HEK293 (cell line): ENCODE results near the gene PLS3.

Source experiments
- CTCF ChIA-PET: fragments of 350-600 bp; formaldehyde crosslinking; extraction: SDS; loops from one replicate; lab custom pipeline; 2021; ENCODE audit warnings: antibody characterized with exemption; lab: Yijun Ruan, JAX
- POLR2A ChIA-PET: fragments of 300-600 bp; formaldehyde crosslinking; extraction: SDS; loops from one replicate; lab custom pipeline; 2020; ENCODE audit warnings: antibody characterized with exemption, inconsistent platforms; lab: Yijun Ruan, JAX
- H3K27ac ChIP-seq: fragments of 200-500 bp; sonication (Bioruptor generic); 2 replicates; pipeline ENCODE4 v1.5.1; 2014; ENCODE audit warnings: low read depth, low read length, control low read depth, inconsistent platforms; ENCODE audit errors: extremely low read depth
- H3K36me3 ChIP-seq, 2 experiments: fragments of 200-500 bp in 1 of 2; sonication (Bioruptor generic) in 1 of 2; 1 replicate in 1 of 2; 2 replicates in 1 of 2; pipeline ENCODE4 v1.5.1; 2014 to 2017; ENCODE audit warnings: inconsistent platforms in 2 of 2, low read length in 2 of 2; ENCODE audit not compliant: control insufficient read depth in 2 of 2, insufficient read depth in 1 of 2
- H3K4me1 ChIP-seq: fragments of 200-500 bp; sonication (Bioruptor generic); 2 replicates; pipeline ENCODE4 v1.5.1; 2014; ENCODE audit warnings: mild to moderate bottlenecking, low read length, inconsistent platforms; ENCODE audit not compliant: control insufficient read depth, insufficient read depth
- H3K4me3 ChIP-seq: 2 replicates; pipeline ENCODE4 v1.5.1; 2011; ENCODE audit warnings: low read depth, mild to moderate bottlenecking, control low read depth, low read length, moderate library complexity
- H3K9me3 ChIP-seq: fragments of 200-500 bp; sonication (Bioruptor generic); 2 replicates; pipeline ENCODE4 v1.5.1; 2014; ENCODE audit warnings: low read depth, low read length, inconsistent platforms; ENCODE audit not compliant: control insufficient read depth, insufficient read depth
- ATF2 ChIP-seq: fragments of 450-650 bp; formaldehyde crosslinking; IDR thresholded peaks from 2 replicates; pipeline ENCODE4 v1.5.1; 2016; ENCODE audit warnings: missing biosample characterization, missing genetic modification characterization, low read depth
- BCL11B ChIP-seq: fragments of 450-650 bp; formaldehyde crosslinking; IDR thresholded peaks from 2 replicates; pipeline ENCODE4 v1.5.1; 2016; ENCODE audit warnings: low read depth, missing biosample characterization, missing genetic modification characterization
- GFI1B ChIP-seq: fragments of 450-650 bp; formaldehyde crosslinking; IDR thresholded peaks from 2 replicates; pipeline ENCODE4 v1.5.1; 2016; ENCODE audit warnings: missing biosample characterization, missing genetic modification characterization
- HIC1 ChIP-seq: fragments of 450-650 bp; formaldehyde crosslinking; IDR thresholded peaks from 2 replicates; pipeline ENCODE4 v1.5.1; 2016; ENCODE audit warnings: missing biosample characterization, missing genetic modification characterization
- KLF7 ChIP-seq: fragments of 450-650 bp; formaldehyde crosslinking; IDR thresholded peaks from 2 replicates; pipeline ENCODE4 v1.5.1; 2016; ENCODE audit warnings: missing biosample characterization, missing genetic modification characterization, borderline replicate concordance
- OVOL3 ChIP-seq: fragments of 450-650 bp; formaldehyde crosslinking; IDR thresholded peaks from 2 replicates; pipeline ENCODE4 v1.5.1; 2016; ENCODE audit warnings: missing biosample characterization, missing genetic modification characterization
- SETDB1 ChIP-seq: IDR thresholded peaks from one replicate; pipeline ENCODE4 v1.6.1; 2017; ENCODE audit warnings: mild to moderate bottlenecking, low read length, moderate library complexity, mixed read lengths; ENCODE audit not compliant: insufficient read length
- TCF7L2 ChIP-seq: IDR thresholded peaks from 2 replicates; pipeline ENCODE4 v1.6.1; 2011; ENCODE audit warnings: low read depth, mild to moderate bottlenecking, inconsistent platforms, low read length, moderate library complexity, borderline replicate concordance
- WT1 ChIP-seq: fragments of 450-650 bp; formaldehyde crosslinking; IDR thresholded peaks from 2 replicates; pipeline ENCODE4 v1.5.1; 2016; ENCODE audit warnings: missing biosample characterization, missing genetic modification characterization
- ZBTB44 ChIP-seq: fragments of 450-650 bp; IDR thresholded peaks from 2 replicates; pipeline ENCODE4 v1.5.1; 2018; ENCODE audit warnings: missing biosample characterization, mild to moderate bottlenecking, missing genetic modification characterization
- ZBTB48 ChIP-seq: fragments of 450-650 bp; formaldehyde crosslinking; IDR thresholded peaks from 2 replicates; pipeline ENCODE4 v1.5.1; 2016; ENCODE audit warnings: missing biosample characterization, missing genetic modification characterization
- ZBTB49 ChIP-seq: fragments of 450-650 bp; formaldehyde crosslinking; IDR thresholded peaks from 2 replicates; pipeline ENCODE4 v1.5.1; 2016; ENCODE audit warnings: missing biosample characterization, missing genetic modification characterization, low read depth
- ZBTB6 ChIP-seq: fragments of 450-650 bp; formaldehyde crosslinking; IDR thresholded peaks from 2 replicates; pipeline ENCODE4 v1.5.1; 2017; ENCODE audit warnings: missing biosample characterization, missing genetic modification characterization
- ZNF175 ChIP-seq: fragments of 450-650 bp; formaldehyde crosslinking; IDR thresholded peaks from 2 replicates; pipeline ENCODE4 v1.5.1; 2016; ENCODE audit warnings: missing biosample characterization, missing genetic modification characterization
- ZNF274 ChIP-seq, 2 experiments: fragments of 200-500 bp in 1 of 2; fragments of 450-650 bp in 1 of 2; sonication (Bioruptor generic) in 1 of 2; formaldehyde crosslinking in 1 of 2; IDR thresholded peaks; 2 replicates each; pipeline versions ENCODE4 v1.5.1 to v1.6.1; 2014 to 2016; ENCODE audit warnings: borderline replicate concordance in 1 of 2, inconsistent platforms in 1 of 2, low read length in 1 of 2, missing biosample characterization in 1 of 2, missing genetic modification characterization in 1 of 2
- ZNF449 ChIP-seq: fragments of 450-650 bp; formaldehyde crosslinking; IDR thresholded peaks from 2 replicates; pipeline ENCODE4 v1.5.1; 2017; ENCODE audit warnings: missing biosample characterization, mild to moderate bottlenecking, missing genetic modification characterization, moderate library complexity
- ZNF488 ChIP-seq: fragments of 450-650 bp; formaldehyde crosslinking; IDR thresholded peaks from 2 replicates; pipeline ENCODE4 v1.5.1; 2016; ENCODE audit warnings: missing biosample characterization, missing genetic modification characterization
- ZNF549 ChIP-seq: fragments of 450-650 bp; IDR thresholded peaks from 2 replicates; pipeline ENCODE4 v1.5.1; 2018; ENCODE audit warnings: missing biosample characterization, missing genetic modification characterization, mild to moderate bottlenecking, inconsistent platforms, moderate library complexity
- ZNF555 ChIP-seq: fragments of 450-650 bp; formaldehyde crosslinking; conservative IDR thresholded peaks from 2 replicates; pipeline ENCODE4 v1.5.1; 2017; ENCODE audit warnings: missing biosample characterization, mild to moderate bottlenecking, missing genetic modification characterization, inconsistent platforms
- ZNF596 ChIP-seq: fragments of 450-650 bp; IDR thresholded peaks from 2 replicates; pipeline ENCODE4 v1.5.0; 2018; ENCODE audit warnings: missing biosample characterization, mild to moderate bottlenecking, missing genetic modification characterization, moderate library complexity
- ZNF600 ChIP-seq: fragments of 450-650 bp; formaldehyde crosslinking; IDR thresholded peaks from 2 replicates; pipeline ENCODE4 v1.5.1; 2016; ENCODE audit warnings: missing biosample characterization, missing genetic modification characterization
- ZNF624 ChIP-seq: fragments of 450-650 bp; formaldehyde crosslinking; IDR thresholded peaks from 2 replicates; pipeline ENCODE4 v1.5.1; 2017; ENCODE audit warnings: missing biosample characterization, missing genetic modification characterization
- ZNF670 ChIP-seq: fragments of 450-650 bp; formaldehyde crosslinking; IDR thresholded peaks from 2 replicates; pipeline ENCODE4 v1.5.1; 2016; ENCODE audit warnings: missing biosample characterization, missing genetic modification characterization, low read depth
- ZNF701 ChIP-seq: fragments of 450-650 bp; formaldehyde crosslinking; IDR thresholded peaks from 2 replicates; pipeline ENCODE4 v1.5.1; 2016; ENCODE audit warnings: missing biosample characterization, missing genetic modification characterization
- ZSCAN30 ChIP-seq: fragments of 450-650 bp; IDR thresholded peaks from 2 replicates; pipeline ENCODE4 v1.5.1; 2018; ENCODE audit warnings: missing biosample characterization, mild to moderate bottlenecking, missing genetic modification characterization, moderate library complexity

Gene PLS3

GRCh38 chrX:115560978-115561604 lies at the start of gene PLS3:
Gene PLS3, plus strand, starts transcription at chrX:115561174. Its CDS starts 49,077 bp downstream, at chrX:115610251.
- Histone ChIP-seq H3K36me3 (peaks cover 0 to 10% of the 10 kb centered on the region in 2 experiments; a peak in 1 of 3 replicates), H3K4me1 (peaks cover 4% of the 10 kb centered on the region; the same call in 1 of the 2 replicates), H3K4me3 (peak within 1 kb of the TSS; percentile 91), H3K27ac (peak within 1 kb of the TSS; percentile 95), H3K9me3 (no peaks in the 10 kb centered on the region)
- ChIA-PET POLR2A (interaction anchor here (0.5 to 2.6 kb wide), 9 partner anchors 22 to 257 kb away, joined by 3 to 15 read pairs (median 4); no protein-coding TSS in a partner anchor), CTCF (interaction anchor here (0.6 to 0.9 kb wide), 2 partner anchors 91 to 228 kb away, joined by 3 read pairs; no protein-coding TSS in a partner anchor)
- TF ChIP-seq ZNF670 (tag by site-specific recombination): no peak
- TF ChIP-seq ZNF555 (tag by site-specific recombination): no peak
- peak; percentile 61; the same call in 1 of the 2 replicates for TF ChIP-seq TCF7L2
- peak; percentile 42; the same call in 1 of the 2 replicates for TF ChIP-seq HIC1 (tag by site-specific recombination)
- TF ChIP-seq ZBTB49 (tag by site-specific recombination): no peak
- no peak for TF ChIP-seq ZNF549 (tag by site-specific recombination)
- no peak for TF ChIP-seq WT1 (tag by site-specific recombination)
- no peak for TF ChIP-seq SETDB1
- no peak for TF ChIP-seq ZNF449 (tag by site-specific recombination)
- TF ChIP-seq ZNF701 (tag by site-specific recombination): no peak
- TF ChIP-seq ZBTB44 (tag by site-specific recombination): no peak
- no peak for TF ChIP-seq GFI1B (tag by site-specific recombination)
- TF ChIP-seq OVOL3 (tag by site-specific recombination): no peak
- TF ChIP-seq ZNF175 (tag by site-specific recombination): no peak
- TF ChIP-seq ZNF600 (tag by site-specific recombination): 0 out of 2 replicates have a peak, but pooled peaks have one; percentile 35
- TF ChIP-seq ZBTB48: no peak; the same call in 1 of the 2 replicates
- no peak; the same call in 1 of the 2 replicates for TF ChIP-seq ZNF596 (tag by site-specific recombination)
- TF ChIP-seq BCL11B (tag by site-specific recombination): no peak
- TF ChIP-seq ZNF274 (IDR thresholded peaks at IDR 0.05; ENCODE audit: low read length): no peak
- TF ChIP-seq ZNF274 (tag by site-specific recombination; IDR thresholded peaks at IDR 0.05; ENCODE audit: borderline replicate concordance): no peak
- no peak for TF ChIP-seq ZNF624 (tag by site-specific recombination)
- no peak; the same call in 1 of the 2 replicates for TF ChIP-seq ZSCAN30
- TF ChIP-seq ZBTB6: 0 out of 2 replicates have a peak, but pooled peaks have one; percentile 14
- no peak for TF ChIP-seq ATF2
- no peak for TF ChIP-seq KLF7 (tag by site-specific recombination)
- TF ChIP-seq ZNF488 (tag by site-specific recombination): no peak
